K562 (cell line): Measurements from ENCODE around the gene METAP1D. TPM values are rescaled to one million over a fixed set of nuclear protein-coding genes. Genes with fewer than 3 reads are reported as not detected.

ENCODE experiments used
- ATAC-seq: fragments of 200-7000 bp; cut with Tn5 transposase; 3 replicates; pipeline ENCODE4 v1.9.1; 2020; ENCODE audit warnings: moderate library complexity
- BruUV-seq: library from RNA; stranded (reverse); fragments of 400-500 nt; replicated peaks from 2 replicates; lab custom pipeline; 2021; lab: Mats Ljungman, UMichigan
- CTCF ChIA-PET: fragments of 300-600 bp; formaldehyde crosslinking; extraction: SDS; loops from one replicate; lab custom pipeline; 2021; ENCODE audit warnings: low intra/inter-chr PET ratio; lab: Yijun Ruan, JAX
- POLR2A ChIA-PET: fragments of 300-600, 350-650 bp; sonication (Branson Sonifier 250); formaldehyde crosslinking; extraction: SDS; loops from one replicate; lab custom pipeline; 2021; ENCODE audit warnings: antibody characterized with exemption, inconsistent platforms; lab: Yijun Ruan, JAX
- DNase-seq, 4 experiments: peaks; one replicate each; pipeline versions ENCODE4 v3.0.0 to v3.0.0-alpha.2; 2011 to 2018; ENCODE audit warnings: low spot score in 3 of 4, mixed read lengths in 3 of 4; ENCODE audit errors: extremely low read depth in 1 of 4
- FAIRE-seq: peaks from 2 replicates; lab custom pipeline; 2011; peaks lifted over from hg19 to GRCh38; lab: Jason Lieb, UNC
- H2AFZ ChIP-seq: 2 replicates; pipeline ENCODE4 v1.6.0; 2011; ENCODE audit warnings: low read depth, low read length, control low read depth, inconsistent platforms
- H3K27ac ChIP-seq: fragments of 200-600 bp; 3 replicates; pipeline ENCODE4 v1.8.0; 2011; ENCODE audit warnings: low read depth, mild to moderate bottlenecking, control low read depth, inconsistent platforms, low read length, moderate library complexity, mixed read lengths; ENCODE audit errors: extremely low read depth
- H3K27me3 ChIP-seq, 2 experiments: fragments of 300-600 bp in 1 of 2; 2 replicates in 1 of 2; 3 replicates in 1 of 2; pipeline versions ENCODE4 v1.6.0 to v1.8.0; 2011; ENCODE audit warnings: inconsistent platforms in 2 of 2, low read length in 2 of 2, mild to moderate bottlenecking in 1 of 2, mixed read lengths in 1 of 2, moderate library complexity in 1 of 2; ENCODE audit not compliant: control insufficient read depth in 2 of 2, insufficient read depth in 2 of 2
- H3K36me3 ChIP-seq: fragments of 300-600 bp; 3 replicates; pipeline ENCODE4 v1.8.0; 2011; ENCODE audit warnings: mild to moderate bottlenecking, low read length, inconsistent platforms; ENCODE audit not compliant: control insufficient read depth, insufficient read depth
- H3K4me1 ChIP-seq, 2 experiments: fragments of 200-600 bp in 1 of 2; replicated peaks in 1 of 2; 2 replicates in 1 of 2; 3 replicates in 1 of 2; pipeline versions ENCODE4 v1.5.1 to v1.8.0; 2011; ENCODE audit warnings: inconsistent platforms in 2 of 2, low read length in 2 of 2, mild to moderate bottlenecking in 1 of 2, mixed read lengths in 1 of 2, moderate library complexity in 1 of 2; ENCODE audit not compliant: control insufficient read depth in 2 of 2, insufficient read depth in 2 of 2
- H3K4me2 ChIP-seq: 2 replicates; pipeline ENCODE4 v1.6.1; 2011; ENCODE audit warnings: low read length, control low read depth, inconsistent platforms, mixed read lengths; ENCODE audit not compliant: insufficient read depth
- H3K4me3 ChIP-seq: fragments of 200-600 bp; sonication (generic), shearing (Covaris generic); 2 replicates; pipeline ENCODE4 v1.5.1; 2016; ENCODE audit warnings: control low read depth, inconsistent platforms
- H3K79me2 ChIP-seq: fragments of 200-600 bp; 3 replicates; pipeline ENCODE4 v1.8.0; 2011; ENCODE audit warnings: low read length, inconsistent platforms; ENCODE audit not compliant: control insufficient read depth, insufficient read depth
- H3K9ac ChIP-seq, 2 experiments: 2 replicates each; pipeline versions ENCODE4 v1.6.0 to v1.6.1; 2011; ENCODE audit warnings: low read depth in 2 of 2, low read length in 2 of 2, control low read depth in 1 of 2, inconsistent platforms in 1 of 2, mild to moderate bottlenecking in 1 of 2, mixed read lengths in 1 of 2; ENCODE audit not compliant: insufficient read depth in 1 of 2
- H3K9me1 ChIP-seq: one replicate; pipeline ENCODE4 v1.6.0; 2011; ENCODE audit warnings: inconsistent platforms, mild to moderate bottlenecking, low read length, moderate library complexity; ENCODE audit not compliant: control insufficient read depth, insufficient read depth
- H3K9me3 ChIP-seq: replicated peaks from 2 replicates; pipeline ENCODE4 v1.5.1; 2011; ENCODE audit warnings: low read depth, low read length, inconsistent platforms; ENCODE audit not compliant: control insufficient read depth, insufficient read depth
- H4K20me1 ChIP-seq: replicated peaks from 2 replicates; pipeline ENCODE4 v1.6.1; 2011; ENCODE audit warnings: low read length, inconsistent platforms, mixed read lengths; ENCODE audit not compliant: control insufficient read depth, insufficient read depth
- ATF2 ChIP-seq: sonication (generic); formaldehyde crosslinking; IDR thresholded peaks from 2 replicates; pipeline ENCODE4 v1.8.1; 2022; ENCODE audit warnings: missing genetic modification reagents
- DIDO1 ChIP-seq: fragments of 450-650 bp; IDR thresholded peaks from 2 replicates; pipeline ENCODE4 v1.6.1; 2016; ENCODE audit warnings: low read depth, missing biosample characterization, missing genetic modification characterization
- KDM1A ChIP-seq, 2 experiments: fragments of 450-650 bp; IDR thresholded peaks; 2 replicates each; pipeline ENCODE4 v1.6.1; 2016; ENCODE audit warnings: mild to moderate bottlenecking in 2 of 2
- MTF1 ChIP-seq: fragments of 250-450 bp; sonication (Bioruptor Pico); IDR thresholded peaks from 2 replicates; pipeline ENCODE4 v1.9.0; 2021; ENCODE audit warnings: moderate library complexity, mild to moderate bottlenecking, inconsistent platforms, borderline replicate concordance
- NFATC3 ChIP-seq: fragments of 450-650 bp; IDR thresholded peaks from 2 replicates; pipeline ENCODE4 v1.6.1; 2017; ENCODE audit warnings: mild to moderate bottlenecking
- POLR2G ChIP-seq: fragments of 200-400 bp; formaldehyde crosslinking; IDR thresholded peaks from 2 replicates; pipeline ENCODE4 v1.6.1; 2017; ENCODE audit warnings: low read depth, mild to moderate bottlenecking, antibody characterized with exemption, low read length, moderate library complexity
- RBM15 ChIP-seq: fragments of 200-400 bp; formaldehyde crosslinking; IDR thresholded peaks from 2 replicates; pipeline ENCODE4 v1.6.1; 2018; ENCODE audit warnings: mild to moderate bottlenecking, low read length, moderate library complexity; ENCODE audit not compliant: insufficient read depth
- SMAD4 ChIP-seq: fragments of 250-450 bp; sonication (Bioruptor Pico); conservative IDR thresholded peaks from 2 replicates; pipeline ENCODE4 v1.8.0; 2021; ENCODE audit warnings: inconsistent platforms, mild to moderate bottlenecking, moderate library complexity
- ZNF121 ChIP-seq: sonication (generic); formaldehyde crosslinking; conservative IDR thresholded peaks from 2 replicates; pipeline ENCODE4 v1.8.0; 2022; ENCODE audit warnings: missing genetic modification reagents
- ZNF277 ChIP-seq: fragments of 250-450 bp; sonication (Bioruptor Pico); IDR thresholded peaks from 2 replicates; pipeline ENCODE4 v1.8.0; 2022; ENCODE audit warnings: inconsistent platforms, mild to moderate bottlenecking, moderate library complexity, borderline replicate concordance
- WGBS: fragments of 100-300 bp; shearing (Covaris generic); methylation state at CpG from one replicate; pipeline ENCODE4 v1.1.6; 2016; ENCODE audit warnings: low coverage, mixed read lengths; ENCODE audit not compliant: insufficient coverage; ENCODE audit errors: missing lambda C conversion rate; 5-methylcytosine and 5-hydroxymethylcytosine counted together
- in situ Hi-C: fragments of 300-500 bp; cut with MboI; formaldehyde crosslinking; loops from 4 replicates; pipeline ENCODE4 v1.15.0; 2018; ENCODE audit warnings: inconsistent platforms, mixed read lengths
- intact Hi-C: fragments of 100-400 bp; cut with micrococcal nuclease; formaldehyde crosslinking; loops from 2 replicates; pipeline ENCODE4 v1.14.2; 2022
- polyA plus RNA-seq, 8 experiments: library from polyadenylated mRNA; depleted of rRNA in 4 of 8; stranded (reverse) in 5 of 8; unstranded in 3 of 8; fragments of >200 nt; fragmentation: Nextera tagmentation in 2 of 8; fragmentation: Illumina TruSeq in 1 of 8; extraction: Ambion mirVana in 2 of 8; extraction: Trizol in 1 of 8; gene quantifications; 2 replicates each; pipeline versions ENCODE4 v1.2.1 to v1.2.3, GENCODE V29; 2011 to 2014; ENCODE audit warnings: inconsistent platforms in 1 of 8, missing spikeins in 1 of 8
- total RNA-seq, 7 experiments: library from RNA; depleted of rRNA in 6 of 7; stranded (reverse); fragments of >200 nt in 6 of 7; fragmentation: Illumina TruSeq in 2 of 7; extraction: Trizol in 2 of 7; gene quantifications; 2 replicates each; pipeline versions ENCODE4 v1.2.1 to v1.2.3, GENCODE V29; 2011 to 2021; ENCODE audit warnings: low replicate concordance in 1 of 7

Gene METAP1D
- total and polyA plus RNA-seq, 9 of the 15 experiments (the other 6 are each of a cell fraction or from before 2014, with no cell fraction given), result 8.0 to 23.4 (median 15.7) TPM

GRCh38 chr2:171972329-171972982 is 27.3 kb upstream of the METAP1D start (continued):
- TF ChIP-seq NFATC3 (no peak), DIDO1 (tag) (no peak), ZNF277 (CRISPR knock-in tag) (no peak), POLR2G (peak; percentile 37; the same call in 1 of the 2 replicates), ZNF121 (CRISPR knock-in tag) (peak; percentile 81), SMAD4 (no peak), KDM1A (IDR thresholded peaks at IDR 0.05) (peak in 1 of 2 experiments; percentile 51; a peak in 2 of 4 replicates), ATF2 (CRISPR knock-in tag) (no peak)

GRCh38 chr2:171979103-171979502 is 20.6 kb upstream of the METAP1D start:
- H4K20me1 ChIP-seq, result no peaks in the 10 kb centered on the region
- DNase-seq (no peak), FAIRE-seq (no peak), ATAC-seq (no peak)
- no peaks in the 10 kb centered on the region for H3K9me1 ChIP-seq
- BruUV-seq, result no TSS peak
- no peak overlapping the region for H2AFZ ChIP-seq
- H3K79me2 ChIP-seq, result no peaks in the 10 kb centered on the region; the same call in 2 of the 3 replicates
- no peaks in the 10 kb centered on the region for H3K27me3 ChIP-seq
- H3K9ac ChIP-seq, result no peak overlapping the region
- in situ Hi-C loops, result no loop called here
- CTCF ChIA-PET, result no interaction called here
- POLR2A ChIA-PET, result interaction anchor here (2.0 kb wide), 1 partner anchor 14 kb away, joined by 7 read pairs; no protein-coding TSS in a partner anchor
- intact Hi-C loops, result no loop called here
- no peak overlapping the region for H3K4me3 ChIP-seq
- no peaks in the 10 kb centered on the region for H3K4me1 ChIP-seq
- H3K9me3 ChIP-seq, result no peaks in the 10 kb centered on the region
- H3K4me2 ChIP-seq, result no peak overlapping the region
- 97% methylated on average over 4 of the region's 4 CpGs for WGBS
- no peak overlapping the region for H3K27ac ChIP-seq
- peaks cover 79% of the 10 kb centered on the region for H3K36me3 ChIP-seq
- TF ChIP-seq MTF1 (CRISPR knock-in tag), result no peak
- TF ChIP-seq RBM15, result no peak
